ENCODE measurements around the gene ZNF335. TPM values are rescaled to one million over a fixed set of nuclear protein-coding genes. Genes with fewer than 3 reads are reported as not detected.

ZNF335 gene
- total and polyA plus RNA-seq, 2 of the 8 experiments (the other 6 are each of a cell fraction or from before 2014, with no cell fraction given) = 12.4 to 14.6 TPM

DNA sequence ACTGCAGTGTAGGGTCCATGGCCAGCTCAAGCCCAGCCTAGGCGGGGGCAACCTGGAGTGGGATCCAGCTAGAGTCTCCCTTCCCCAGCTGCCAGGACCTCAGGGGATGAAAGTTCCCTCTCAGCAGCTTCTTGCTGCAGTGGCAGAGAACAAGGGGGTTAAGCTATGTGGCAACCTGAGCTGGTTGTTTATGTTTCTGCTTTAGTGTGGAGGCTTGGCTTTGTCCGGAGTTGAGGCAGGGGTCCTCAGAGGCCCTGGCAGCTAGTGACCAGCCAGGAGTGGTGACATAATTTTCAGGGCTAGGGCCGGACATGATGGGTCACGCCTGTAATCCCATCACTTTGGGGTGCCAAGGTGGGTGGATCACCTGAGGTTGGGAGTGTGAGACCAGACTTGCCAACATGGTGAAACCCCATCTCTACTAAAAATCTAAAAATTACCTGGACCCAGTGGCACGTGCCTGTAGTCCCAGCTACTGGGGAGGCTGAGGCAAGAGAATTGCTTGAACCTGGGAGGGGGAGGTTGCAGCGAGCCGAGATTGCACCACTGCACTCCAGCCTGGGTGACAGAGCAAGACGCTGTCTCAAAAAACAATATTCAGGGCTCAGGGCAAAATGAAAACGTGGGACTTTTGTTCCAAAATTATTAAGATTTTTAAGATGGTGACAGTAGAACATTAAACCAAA lies 46.0 kb downstream of the ZNF335 start:
- Histone ChIP-seq H3K56ac (replicated peaks; ENCODE audit: insufficient read length, low read depth, low read length) (no peak overlapping the region), H3K4ac (replicated peaks; ENCODE audit: insufficient read length, low read depth, low read length) (no peak overlapping the region), H3K79me2 (ENCODE audit: control insufficient read depth in 1 of 2, insufficient read depth in 2 of 2, low read length in 2 of 2) (no peaks in the 10 kb centered on the region), H3K23ac (ENCODE audit: insufficient read length) (no peak overlapping the region), H2BK12ac (ENCODE audit: low read depth, low read length) (no peak overlapping the region), H2BK15ac (ENCODE audit: low read length) (no peak overlapping the region), H2BK5ac (ENCODE audit: low read depth, low read length) (no peak overlapping the region), H3K9me3 (ENCODE audit: insufficient read depth in 2 of 2, low read depth in 1 of 2, low read length in 1 of 2) (no peaks in the 10 kb centered on the region), H3K4me3 (ENCODE audit: extremely low read depth in 1 of 4, insufficient read depth in 2 of 4, low read depth in 3 of 4, low read length in 4 of 4) (no peak overlapping the region), H2AK5ac (ENCODE audit: low read depth, low read length) (no peak overlapping the region), H3K36me3 (ENCODE audit: control insufficient read depth in 2 of 4, insufficient read depth in 4 of 4, low read length in 3 of 4) (no peaks in the 10 kb centered on the region), H3K27ac (ENCODE audit: low read depth, low read length) (no peak overlapping the region), H3K4me2 (ENCODE audit: insufficient read depth in 1 of 2, low read depth in 2 of 2, low read length in 2 of 2) (no peak overlapping the region; a peak in 1 of 4 replicates), H2BK20ac (ENCODE audit: low read length) (no peak overlapping the region), H4K91ac (replicated peaks; ENCODE audit: insufficient read length, low read length) (no peak overlapping the region), H3K18ac (ENCODE audit: extremely low read depth, low read length) (no peak overlapping the region; the same call in 1 of the 2 replicates), H3K23me2 (ENCODE audit: low read depth, low read length) (no peaks in the 10 kb centered on the region), H3K9ac (replicated peaks in 1 of 4; ENCODE audit: extremely low read depth in 1 of 4, low read depth in 3 of 4, low read length in 3 of 4) (no peak overlapping the region; a peak in 1 of 7 replicates), H4K20me1 (replicated peaks in 1 of 2; ENCODE audit: control insufficient read depth in 1 of 2, insufficient read depth in 2 of 2, low read length in 2 of 2) (no peaks in the 10 kb centered on the region), H3K14ac (ENCODE audit: insufficient read length) (no peak overlapping the region), H3K4me1 (replicated peaks in 1 of 4; ENCODE audit: control insufficient read depth in 3 of 4, insufficient read depth in 4 of 4, low read length in 3 of 4) (peaks cover 3 to 5% (median 4%) of the 10 kb centered on the region in 4 experiments; a peak in 4 of 7 replicates), H2BK120ac (replicated peaks; ENCODE audit: low read depth, low read length) (no peak overlapping the region), H3K27me3 (replicated peaks in 1 of 4; ENCODE audit: control insufficient read depth in 3 of 4, extremely low read depth in 1 of 4, insufficient read depth in 3 of 4, low read length in 3 of 4) (no peaks in the 10 kb centered on the region), H4K5ac (ENCODE audit: insufficient read length, low read depth, low read length) (no peak overlapping the region), H4K8ac (ENCODE audit: extremely low read depth, insufficient read depth, low read length) (no peak overlapping the region), H3K79me1 (ENCODE audit: low read depth, low read length) (no peaks in the 10 kb centered on the region), H2AFZ (ENCODE audit: low read length) (no peak overlapping the region)
- ChIA-PET POLR2A (ENCODE audit: partially characterized antibody) (interaction anchor here (0.9 to 11.8 kb wide), 11 partner anchors 7 to 101 kb away, joined by 3 to 165 read pairs (median 5); partner anchors contain the start of genes CTSA, NEURL2, PCIF1 and PLTP), CTCF (ENCODE audit: partially characterized antibody) (interaction anchor here (0.7 to 2.4 kb wide), 5 partner anchors 11 to 61 kb away, joined by 3 to 10 read pairs (median 4); no protein-coding TSS in a partner anchor)
- no peak for DNase-seq (ENCODE audit: low read depth in 1 of 2, low spot score in 2 of 2)
- TF ChIP-seq ZNF274 (IDR thresholded peaks at IDR 0.05; ENCODE audit: borderline replicate concordance, extremely low read depth, low read length) (no peak), SP2 (IDR thresholded peaks at IDR 0.05; ENCODE audit: low read length) (no peak), TCF12 (IDR thresholded peaks at IDR 0.05; ENCODE audit: low read depth, low read length) (no peak), CTBP2 (IDR thresholded peaks at IDR 0.05; ENCODE audit: borderline replicate concordance, insufficient read depth, insufficient read length, low read length) (no peak), SRF (IDR thresholded peaks at IDR 0.05; ENCODE audit: low read depth, low read length) (no peak), CBX5 (IDR thresholded peaks at IDR 0.05; ENCODE audit: low read depth, low read length) (no peak)
- no peak for FAIRE-seq
- 79% methylated on average over 9 of the region's 9 CpGs; no CpG with 5 or more reads in 1 of the 2 experiments for WGBS, 2 experiments (ENCODE audit: extremely low coverage in 1 of 2, insufficient coverage in 1 of 2, insufficient read length in 1 of 2, insufficient replicate concordance in 2 of 2, low coverage in 1 of 2, low lambda C conversion rate in 2 of 2, missing lambda C conversion rate in 1 of 2)

All from H1 (cell line).